ENCODE measurements around the gene KAT8. TPM values are rescaled to one million over a fixed set of nuclear protein-coding genes. Genes with fewer than 3 reads are reported as not detected.
"Not testable (repeated sequence)": the region's sequence is repeated elsewhere in the genome, so short reads cannot be mapped to it uniquely, and the experiment has no call there.

The KAT8 gene
- total RNA-seq, 1 donor from 2014 or later = 49.7 TPM

GRCh38 chr16:31167315-31167714, 49.9 kb downstream of the KAT8 start:
- Mint-ChIP-seq H3K27ac (ENCODE audit: unreplicated experiment) (no peak overlapping the region), H3K4me1 (ENCODE audit: unreplicated experiment) (no peaks in the 10 kb centered on the region), H3K9me3 (ENCODE audit: unreplicated experiment) (no peaks in the 10 kb centered on the region), H3K27me3 (ENCODE audit: unreplicated experiment) (peaks cover 7% of the 10 kb centered on the region), H3K36me3 (ENCODE audit: low read depth, unreplicated experiment) (no peaks in the 10 kb centered on the region), H3K4me3 (ENCODE audit: unreplicated experiment) (no peak overlapping the region)
- no peak for TF ChIP-seq CTCF (IDR thresholded peaks at IDR 0.05; ENCODE audit: unreplicated experiment)
- no peak for DNase-seq (ENCODE audit: low spot score)

GRCh38 chr16:31168848-31169247, 51.4 kb downstream of the KAT8 start:
- no peak for DNase-seq (ENCODE audit: low spot score)
- no peak for TF ChIP-seq CTCF (IDR thresholded peaks at IDR 0.05; ENCODE audit: unreplicated experiment)
- Mint-ChIP-seq H3K27me3 (ENCODE audit: unreplicated experiment) (peaks cover 4% of the 10 kb centered on the region), H3K4me3 (ENCODE audit: unreplicated experiment) (no peak overlapping the region), H3K4me1 (ENCODE audit: unreplicated experiment) (no peaks in the 10 kb centered on the region), H3K9me3 (ENCODE audit: unreplicated experiment) (no peaks in the 10 kb centered on the region), H3K27ac (ENCODE audit: unreplicated experiment) (no peak overlapping the region), H3K36me3 (ENCODE audit: low read depth, unreplicated experiment) (no peaks in the 10 kb centered on the region)

DNA sequence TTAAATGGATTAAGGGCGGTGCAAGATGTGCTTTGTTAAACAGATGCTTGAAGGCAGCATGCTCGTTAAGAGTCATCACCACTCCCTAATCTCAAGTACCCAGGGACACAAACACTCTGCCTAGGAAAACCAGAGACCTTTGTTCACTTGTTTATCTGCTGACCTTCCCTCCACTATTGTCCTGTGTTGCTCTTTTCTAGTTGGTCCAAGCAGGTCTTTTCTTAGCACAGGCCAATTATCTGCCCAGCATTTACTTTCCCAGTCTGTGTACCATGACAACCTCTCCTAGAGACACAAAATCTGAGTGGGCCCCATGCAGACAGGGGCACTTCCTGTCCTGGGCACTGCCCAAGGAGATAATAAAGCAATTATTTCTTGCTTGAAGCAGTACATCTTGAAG, 52.6 kb downstream of the KAT8 start:
- not testable (repeated sequence) for H3K27ac Mint-ChIP-seq (ENCODE audit: unreplicated experiment); H3K4me3 Mint-ChIP-seq (ENCODE audit: unreplicated experiment); H3K27me3 Mint-ChIP-seq (ENCODE audit: unreplicated experiment); H3K36me3 Mint-ChIP-seq (ENCODE audit: low read depth, unreplicated experiment); DNase-seq (ENCODE audit: low spot score); H3K4me1 Mint-ChIP-seq (ENCODE audit: unreplicated experiment); H3K9me3 Mint-ChIP-seq (ENCODE audit: unreplicated experiment)

- TF ChIP-seq CTCF (IDR thresholded peaks at IDR 0.05; ENCODE audit: unreplicated experiment) = no peak
- peaks cover 15% of the 10 kb centered on the region for H3K4me1 Mint-ChIP-seq (ENCODE audit: unreplicated experiment)
- no peak overlapping the region for H3K27ac Mint-ChIP-seq (ENCODE audit: unreplicated experiment)
- H3K9me3 Mint-ChIP-seq (ENCODE audit: unreplicated experiment) = no peaks in the 10 kb centered on the region
- H3K4me3 Mint-ChIP-seq (ENCODE audit: unreplicated experiment) = no peak overlapping the region
- peaks cover 9% of the 10 kb centered on the region for H3K36me3 Mint-ChIP-seq (ENCODE audit: low read depth, unreplicated experiment)
- H3K27me3 Mint-ChIP-seq (ENCODE audit: unreplicated experiment) = peaks cover 15% of the 10 kb centered on the region
- DNase-seq (ENCODE audit: low spot score) = no peak
Observed at GRCh38 chr16:31177136-31177535, 59.7 kb downstream of the KAT8 start.

DNA sequence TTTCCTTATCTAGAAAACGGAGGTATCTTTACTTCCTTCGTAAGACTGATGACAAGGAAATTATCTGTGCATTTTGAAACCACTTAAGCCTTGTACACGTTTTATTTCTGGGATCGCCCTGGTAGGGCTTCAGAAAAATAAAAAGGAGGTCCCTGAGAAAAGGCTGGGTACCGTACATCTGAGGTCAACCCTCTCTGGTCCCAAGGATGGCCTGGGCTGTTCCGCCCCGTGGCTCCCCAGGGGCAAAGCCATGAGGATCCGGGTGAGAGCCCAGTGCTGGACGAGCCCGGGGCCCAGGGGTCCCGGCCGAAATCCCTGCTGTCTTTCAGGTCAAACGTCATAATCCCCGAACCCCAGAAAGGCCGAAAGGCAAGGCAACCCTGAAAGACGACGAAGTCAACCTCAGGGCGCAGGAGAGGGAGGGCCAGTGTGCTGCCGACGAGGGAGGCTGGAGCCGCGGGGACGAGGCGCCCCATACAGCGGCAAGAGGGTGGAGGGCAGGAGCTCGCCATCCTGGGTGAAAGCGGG, 61.8 kb downstream of the KAT8 start:
- Mint-ChIP-seq H3K4me3 (ENCODE audit: unreplicated experiment) (peak overlapping the region; percentile 93), H3K4me1 (ENCODE audit: unreplicated experiment) (peaks cover 36% of the 10 kb centered on the region), H3K9me3 (ENCODE audit: unreplicated experiment) (no peaks in the 10 kb centered on the region), H3K36me3 (ENCODE audit: low read depth, unreplicated experiment) (peaks cover 29% of the 10 kb centered on the region), H3K27me3 (ENCODE audit: unreplicated experiment) (peaks cover 26% of the 10 kb centered on the region), H3K27ac (ENCODE audit: unreplicated experiment) (peak overlapping the region; percentile 86)
- peak; percentile 21 for DNase-seq (ENCODE audit: low spot score)
- no peak for TF ChIP-seq CTCF (IDR thresholded peaks at IDR 0.05; ENCODE audit: unreplicated experiment)

Data from endothelial cell (in vitro differentiated cells).